HG03066 (cell line): ENCODE measurements around the gene NXN.
"Not testable (repeated sequence)": the region's sequence is repeated elsewhere in the genome, so short reads cannot be mapped to it uniquely, and the experiment has no call there.

ENCODE experiments used
- ATAC-seq: cut with Tn5 transposase; IDR thresholded peaks from one replicate; pipeline ENCODE4 v1.9.1; 2021; ENCODE audit warnings: low read depth; ENCODE audit not compliant: unreplicated experiment

NXN gene

GRCh38 chr17:869567-870525 is 109.7 kb downstream of the NXN start:
- ATAC-seq, result no peak

GRCh38 chr17:869086-869485 is 110.5 kb downstream of the NXN start:
- ATAC-seq, result no peak

- no peak for ATAC-seq
Measured at GRCh38 chr17:867896-868489, 111.6 kb downstream of the NXN start.

- ATAC-seq, result not testable (repeated sequence)
Measured at GRCh38 chr17:867238-867637, 112.3 kb downstream of the NXN start.

GRCh38 chr17:866568-867103 is 112.9 kb downstream of the NXN start:
- ATAC-seq, result no peak

- no peak for ATAC-seq
Measured at GRCh38 chr17:864315-864714, 115.3 kb downstream of the NXN start.

GRCh38 chr17:863880-864279 is 115.7 kb downstream of the NXN start:
- no peak for ATAC-seq

GRCh38 chr17:862582-862981 is 117.0 kb downstream of the NXN start:
- no peak for ATAC-seq

GRCh38 chr17:861364-861763 is 118.2 kb downstream of the NXN start:
- ATAC-seq, result no peak

- ATAC-seq, result no peak
Measured at GRCh38 chr17:860805-861204, 118.8 kb downstream of the NXN start.

- no peak for ATAC-seq
Measured at GRCh38 chr17:859824-860195, 119.8 kb downstream of the NXN start.

GRCh38 chr17:859061-859823 is 120.3 kb downstream of the NXN start:
- no peak for ATAC-seq

- ATAC-seq, result no peak
Measured at GRCh38 chr17:856149-856548, 123.4 kb downstream of the NXN start.

- no peak for ATAC-seq
Measured at GRCh38 chr17:855569-855968, 124.0 kb downstream of the NXN start.

GRCh38 chr17:852850-853249 is 126.7 kb downstream of the NXN start:
- not testable (repeated sequence) for ATAC-seq

- no peak for ATAC-seq
Measured at GRCh38 chr17:852349-852748, 127.2 kb downstream of the NXN start.

- ATAC-seq, result no peak
Measured at GRCh38 chr17:851924-852323, 127.7 kb downstream of the NXN start.

- no peak for ATAC-seq
Measured at GRCh38 chr17:850851-851763, 128.5 kb downstream of the NXN start.

GRCh38 chr17:850086-850850 is 129.3 kb downstream of the NXN start:
- ATAC-seq, result no peak
